ENCODE data around the gene ADIPOR1. TPM values are rescaled to one million over a fixed set of nuclear protein-coding genes. Genes with fewer than 3 reads are reported as not detected.
A peak's percentile ranks its signal among the peaks of the same experiment; 100 is the strongest.

ADIPOR1 gene
- total RNA-seq, 4 donors from 2014 or later: 68.6 to 95.1 (median 80.1) TPM

GRCh38 chr1:202952099-202952498 is 6.0 kb downstream of the ADIPOR1 start:
- Histone ChIP-seq H3K27me3 (no peaks in the 10 kb centered on the region), H3K4me3 (no peak overlapping the region), H3K36me3 (peaks cover 0 to 42% (median 2%) of the 10 kb centered on the region in 3 donors), H3K9me3 (no peaks in the 10 kb centered on the region), H3K4me1 (peaks cover 0 to 58% (median 15%) of the 10 kb centered on the region in 4 donors), H3K27ac (peak overlapping the region in 2 of 4 donors; percentile 50 to 72)
- DNase-seq (ENCODE audit: low spot score in 2 of 2): no peak
- WGBS, 2 donors: 90 to 91% methylated on average over 1 of the region's 1 CpG
- no peak for TF ChIP-seq CTCF (IDR thresholded peaks at IDR 0.05)
- no peak for TF ChIP-seq POLR2A (IDR thresholded peaks at IDR 0.05)
- TF ChIP-seq EP300 (IDR thresholded peaks at IDR 0.05): no peak

GRCh38 chr1:202951437-202951836 is 6.7 kb downstream of the ADIPOR1 start:
- H3K27me3 ChIP-seq: no peaks in the 10 kb centered on the region
- 57 to 75% methylated on average over 2 of the region's 2 CpGs for WGBS, 2 donors
- H3K4me3 ChIP-seq: no peak overlapping the region
- peaks cover 0 to 52% (median 8%) of the 10 kb centered on the region in 4 donors for H3K4me1 ChIP-seq
- peaks cover 0 to 49% (median 2%) of the 10 kb centered on the region in 3 donors for H3K36me3 ChIP-seq
- no peak for DNase-seq (ENCODE audit: low spot score in 2 of 2)
- peak overlapping the region in 1 of 4 donors; percentile 11 for H3K27ac ChIP-seq
- H3K9me3 ChIP-seq: no peaks in the 10 kb centered on the region
- TF ChIP-seq EP300 (IDR thresholded peaks at IDR 0.05) (no peak), POLR2A (IDR thresholded peaks at IDR 0.05) (no peak), CTCF (IDR thresholded peaks at IDR 0.05) (no peak)

- peaks cover 5 to 100% (median 40%) of the 10 kb centered on the region in 3 donors for H3K36me3 ChIP-seq
- no peaks in the 10 kb centered on the region for H3K27me3 ChIP-seq
- H3K4me3 ChIP-seq: no peak overlapping the region
- 98% methylated on average over 2 of the region's 2 CpGs for WGBS, 2 donors
- no peak overlapping the region for H3K27ac ChIP-seq
- no peaks in the 10 kb centered on the region for H3K4me1 ChIP-seq
- TF ChIP-seq CTCF (IDR thresholded peaks at IDR 0.05) (no peak), POLR2A (IDR thresholded peaks at IDR 0.05) (no peak), EP300 (IDR thresholded peaks at IDR 0.05) (no peak)
- H3K9me3 ChIP-seq: no peaks in the 10 kb centered on the region
- DNase-seq (ENCODE audit: low spot score in 2 of 2): no peak
These were observed 12.6 kb downstream of the ADIPOR1 start for GRCh38 chr1:202945483-202945882.

GRCh38 chr1:202944438-202944921 is 13.6 kb downstream of the ADIPOR1 start:
- WGBS, 2 donors: 88 to 92% methylated on average over 5 of the region's 5 CpGs
- no peaks in the 10 kb centered on the region for H3K27me3 ChIP-seq
- H3K36me3 ChIP-seq: peaks cover 5 to 100% (median 40%) of the 10 kb centered on the region in 3 donors
- H3K4me3 ChIP-seq: no peak overlapping the region
- no peaks in the 10 kb centered on the region for H3K4me1 ChIP-seq
- DNase-seq (ENCODE audit: low spot score in 2 of 2): no peak
- no peak overlapping the region for H3K27ac ChIP-seq
- H3K9me3 ChIP-seq: no peaks in the 10 kb centered on the region
- TF ChIP-seq EP300 (IDR thresholded peaks at IDR 0.05) (no peak), POLR2A (IDR thresholded peaks at IDR 0.05) (no peak), CTCF (IDR thresholded peaks at IDR 0.05) (no peak)

- WGBS, 2 donors: 83 to 93% methylated on average over 1 of the region's 1 CpG
These were observed 15.7 kb downstream of the ADIPOR1 start for GRCh38 chr1:202942426-202942825.

More at GRCh38 chr1:202942426-202942825, 15.7 kb downstream of the ADIPOR1 start:
- no peak for DNase-seq (ENCODE audit: low spot score in 2 of 2)
- no peaks in the 10 kb centered on the region for H3K4me1 ChIP-seq
- H3K4me3 ChIP-seq: no peak overlapping the region
- H3K36me3 ChIP-seq: peaks cover 5 to 81% (median 40%) of the 10 kb centered on the region in 3 donors
- H3K27ac ChIP-seq: no peak overlapping the region
- H3K9me3 ChIP-seq: no peaks in the 10 kb centered on the region
- no peaks in the 10 kb centered on the region for H3K27me3 ChIP-seq
- TF ChIP-seq EP300 (IDR thresholded peaks at IDR 0.05): no peak
- TF ChIP-seq CTCF (IDR thresholded peaks at IDR 0.05): no peak
- no peak for TF ChIP-seq POLR2A (IDR thresholded peaks at IDR 0.05)
